GM18858 (cell line): ENCODE results near the gene CEACAM19.
"Not testable (repeated sequence)": the region's sequence is repeated elsewhere in the genome, so short reads cannot be mapped to it uniquely, and the experiment has no call there.

Experiments
- ATAC-seq: cut with Tn5 transposase; IDR thresholded peaks from one replicate; pipeline ENCODE4 v1.9.1; 2021; ENCODE audit not compliant: unreplicated experiment

Gene CEACAM19

GRCh38 chr19:44698492-44699201 is 27.4 kb downstream of the CEACAM19 start, which contains the start of gene CEACAM16:
Gene CEACAM16 (plus strand): TSS chr19:44699151. CDS start chr19:44701457, 2,306 bp downstream.
- ATAC-seq = no peak

- no peak for ATAC-seq
These were observed 29.3 kb downstream of the CEACAM19 start for GRCh38 chr19:44700547-44700946.

GRCh38 chr19:44701228-44701627 is 29.9 kb downstream of the CEACAM19 start:
- no peak for ATAC-seq

- no peak for ATAC-seq
These were observed 31.4 kb downstream of the CEACAM19 start for GRCh38 chr19:44702551-44703176.

- ATAC-seq = no peak
These were observed 32.2 kb downstream of the CEACAM19 start for GRCh38 chr19:44703336-44704078.

- ATAC-seq = no peak
These were observed 33.7 kb downstream of the CEACAM19 start for GRCh38 chr19:44704982-44705381.

GRCh38 chr19:44705502-44706010 is 34.3 kb downstream of the CEACAM19 start:
- no peak for ATAC-seq

- ATAC-seq = no peak
These were observed 35.4 kb downstream of the CEACAM19 start for GRCh38 chr19:44706506-44707236.

GRCh38 chr19:44707794-44708193 is 36.5 kb downstream of the CEACAM19 start:
- ATAC-seq = no peak

- ATAC-seq = no peak
These were observed 37.7 kb downstream of the CEACAM19 start for GRCh38 chr19:44708940-44709339.

- ATAC-seq = not testable (repeated sequence)
These were observed 38.4 kb downstream of the CEACAM19 start for GRCh38 chr19:44709434-44710266.

- no peak for ATAC-seq
These were observed 39.2 kb downstream of the CEACAM19 start for GRCh38 chr19:44710483-44710882.

GRCh38 chr19:44712864-44713515 is 41.7 kb downstream of the CEACAM19 start:
- no peak for ATAC-seq

GRCh38 chr19:44714597-44715169 is 43.4 kb downstream of the CEACAM19 start:
- ATAC-seq = no peak

- ATAC-seq = no peak
These were observed 46.3 kb downstream of the CEACAM19 start for GRCh38 chr19:44717603-44718002.

GRCh38 chr19:44718441-44719261 is 47.4 kb downstream of the CEACAM19 start:
- no peak for ATAC-seq

- no peak for ATAC-seq
These were observed 48.0 kb downstream of the CEACAM19 start for GRCh38 chr19:44719262-44719701.

GRCh38 chr19:44720396-44720795 is 49.1 kb downstream of the CEACAM19 start:
- not testable (repeated sequence) for ATAC-seq
